ENCODE data around the gene ASPN.

The ASPN gene

GRCh38 chr9:92482329-92482728 lies at the start of gene ASPN:
Gene ASPN (minus strand): TSS chr9:92482506.
- TF ChIP-seq, protein P1, sequence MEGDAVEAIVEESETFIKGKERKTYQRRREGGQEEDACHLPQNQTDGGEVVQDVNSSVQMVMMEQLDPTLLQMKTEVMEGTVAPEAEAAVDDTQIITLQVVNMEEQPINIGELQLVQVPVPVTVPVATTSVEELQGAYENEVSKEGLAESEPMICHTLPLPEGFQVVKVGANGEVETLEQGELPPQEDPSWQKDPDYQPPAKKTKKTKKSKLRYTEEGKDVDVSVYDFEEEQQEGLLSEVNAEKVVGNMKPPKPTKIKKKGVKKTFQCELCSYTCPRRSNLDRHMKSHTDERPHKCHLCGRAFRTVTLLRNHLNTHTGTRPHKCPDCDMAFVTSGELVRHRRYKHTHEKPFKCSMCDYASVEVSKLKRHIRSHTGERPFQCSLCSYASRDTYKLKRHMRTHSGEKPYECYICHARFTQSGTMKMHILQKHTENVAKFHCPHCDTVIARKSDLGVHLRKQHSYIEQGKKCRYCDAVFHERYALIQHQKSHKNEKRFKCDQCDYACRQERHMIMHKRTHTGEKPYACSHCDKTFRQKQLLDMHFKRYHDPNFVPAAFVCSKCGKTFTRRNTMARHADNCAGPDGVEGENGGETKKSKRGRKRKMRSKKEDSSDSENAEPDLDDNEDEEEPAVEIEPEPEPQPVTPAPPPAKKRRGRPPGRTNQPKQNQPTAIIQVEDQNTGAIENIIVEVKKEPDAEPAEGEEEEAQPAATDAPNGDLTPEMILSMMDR (IDR thresholded peaks at IDR 0.05; ENCODE audit: insufficient read depth, low read depth, low read length, missing control alignments) = no peak
- H3K4me3 ChIP-seq (ENCODE audit: low read depth, low read length) = no peak within 1 kb of the TSS
- no peak for DNase-seq (ENCODE audit: low read depth)

DNA sequence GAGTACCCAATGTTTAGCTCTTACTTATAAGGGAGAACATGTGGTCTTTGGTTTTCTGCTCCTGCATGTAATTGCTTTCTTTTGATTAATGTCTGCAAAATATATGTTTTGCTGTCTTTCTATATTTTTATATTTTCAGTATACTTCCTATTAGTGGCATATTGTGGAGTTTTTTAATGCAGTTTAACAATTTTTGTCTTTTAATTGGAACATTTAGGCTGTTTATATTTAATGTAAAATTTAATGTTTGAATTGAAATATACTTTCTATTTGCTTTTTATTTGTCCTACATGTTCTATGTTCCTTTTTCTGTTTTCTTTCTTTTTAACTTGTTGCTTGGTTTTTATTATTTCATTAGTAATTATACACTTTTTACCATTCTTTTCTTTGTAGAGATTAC lies 48.6 kb upstream of the ASPN start:
- TF ChIP-seq, protein P1 (IDR thresholded peaks at IDR 0.05; ENCODE audit: insufficient read depth, low read depth, low read length, missing control alignments) = no peak
- H3K4me3 ChIP-seq (ENCODE audit: low read depth, low read length) = no peak overlapping the region
- DNase-seq (ENCODE audit: low read depth) = no peak

- no peak overlapping the region for H3K4me3 ChIP-seq (ENCODE audit: low read depth, low read length)
- DNase-seq (ENCODE audit: low read depth) = no peak
- TF ChIP-seq, protein P1 (IDR thresholded peaks at IDR 0.05; ENCODE audit: insufficient read depth, low read depth, low read length, missing control alignments) = no peak
Measured at GRCh38 chr9:92529124-92529523, 46.8 kb upstream of the ASPN start.

DNA sequence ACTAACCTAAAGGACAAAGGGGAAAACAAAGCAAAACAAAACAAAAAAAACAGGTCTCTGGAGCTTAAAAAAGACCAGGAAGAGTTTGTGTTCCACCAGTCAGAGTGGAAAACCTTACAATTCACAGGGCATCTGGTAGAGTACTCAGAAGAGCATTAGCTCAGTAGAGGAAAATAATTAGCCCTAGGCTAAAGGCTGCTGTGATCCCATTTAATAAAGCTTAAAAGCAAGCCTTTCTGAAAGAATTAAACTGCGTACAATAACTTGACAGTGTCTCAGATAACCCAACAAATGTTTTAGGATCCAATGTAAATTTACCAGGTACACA lies 46.2 kb upstream of the ASPN start:
- no peak for DNase-seq (ENCODE audit: low read depth)
- no peak overlapping the region for H3K4me3 ChIP-seq (ENCODE audit: low read depth, low read length)
- TF ChIP-seq, protein P1 (IDR thresholded peaks at IDR 0.05; ENCODE audit: insufficient read depth, low read depth, low read length, missing control alignments) = no peak

- DNase-seq (ENCODE audit: low read depth) = no peak
- TF ChIP-seq, protein P1 (IDR thresholded peaks at IDR 0.05; ENCODE audit: insufficient read depth, low read depth, low read length, missing control alignments) = no peak
- H3K4me3 ChIP-seq (ENCODE audit: low read depth, low read length) = no peak overlapping the region
Measured at GRCh38 chr9:92527832-92528521, 45.7 kb upstream of the ASPN start.

DNA sequence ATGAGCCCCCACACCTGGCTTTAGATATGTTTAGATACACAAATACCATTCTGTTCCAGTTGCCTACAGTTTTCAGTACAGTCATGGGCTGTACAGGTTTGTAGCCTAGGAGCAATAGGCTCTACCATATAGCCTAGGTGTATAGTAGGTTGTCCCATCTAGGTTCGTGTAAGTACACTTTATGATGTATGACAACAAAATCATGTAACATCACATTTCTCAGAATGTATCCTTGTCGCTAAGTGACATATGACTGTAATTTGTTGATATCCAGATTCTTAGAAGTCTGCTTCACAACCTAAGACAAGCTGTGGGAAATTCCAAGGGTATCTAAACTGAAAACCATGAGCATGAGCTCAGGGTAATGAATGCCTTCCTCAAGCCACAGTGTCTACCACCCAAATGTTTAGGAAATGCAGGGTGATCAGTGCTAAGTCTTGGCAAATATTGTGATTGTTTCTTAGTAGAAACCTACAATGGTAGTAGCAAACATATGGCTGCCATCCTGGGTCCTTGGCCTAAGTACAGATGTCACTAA lies 45.1 kb upstream of the ASPN start:
- no peak for DNase-seq (ENCODE audit: low read depth)
- no peak overlapping the region for H3K4me3 ChIP-seq (ENCODE audit: low read depth, low read length)
- TF ChIP-seq, protein P1 (IDR thresholded peaks at IDR 0.05; ENCODE audit: insufficient read depth, low read depth, low read length, missing control alignments) = no peak

GRCh38 chr9:92525306-92525705 lies 43.0 kb upstream of the ASPN start:
- no peak for DNase-seq (ENCODE audit: low read depth)
- TF ChIP-seq, protein P1 (IDR thresholded peaks at IDR 0.05; ENCODE audit: insufficient read depth, low read depth, low read length, missing control alignments) = no peak
- no peak overlapping the region for H3K4me3 ChIP-seq (ENCODE audit: low read depth, low read length)

Measured in GM12865 (cell line).